ENCODE data around the gene RIPOR3.

DNA sequence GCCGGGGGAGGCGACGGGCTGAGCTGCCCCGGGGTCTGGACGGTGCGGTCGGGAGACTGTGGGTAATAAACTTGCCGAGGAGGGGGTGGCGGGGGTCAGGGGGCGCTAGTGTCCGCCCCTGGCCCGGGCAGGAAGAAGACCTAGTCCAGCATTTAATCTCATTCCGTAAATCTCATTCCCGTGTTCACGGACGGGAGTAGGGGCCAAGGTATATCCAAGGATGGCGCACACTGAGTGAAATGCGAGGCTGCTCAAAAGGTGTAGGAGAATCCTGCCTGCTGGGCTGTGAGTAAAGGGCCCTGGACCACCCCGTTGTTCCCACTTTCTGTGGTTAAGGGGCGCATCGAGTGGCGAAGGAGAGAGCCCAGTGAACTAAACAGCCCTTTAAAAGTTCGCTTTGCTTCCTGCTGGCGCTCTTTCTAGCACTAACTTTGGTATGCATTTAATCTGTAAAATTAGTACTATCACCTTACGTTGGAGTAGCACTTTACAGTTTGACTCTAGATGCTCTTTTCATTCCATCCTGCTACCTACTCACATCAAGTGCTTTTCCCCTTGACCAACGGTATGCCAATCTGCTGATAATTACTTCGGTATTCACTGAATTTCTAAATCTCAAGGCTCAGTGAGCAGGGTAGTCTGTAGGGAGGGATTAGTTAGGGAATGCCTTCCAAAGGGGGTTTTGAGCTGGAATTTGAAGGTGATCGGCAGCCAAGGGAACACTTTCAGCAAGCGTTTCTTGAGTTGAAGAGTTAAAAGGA, 40.8 kb upstream of the RIPOR3 start:
- TF ChIP-seq, protein P1, sequence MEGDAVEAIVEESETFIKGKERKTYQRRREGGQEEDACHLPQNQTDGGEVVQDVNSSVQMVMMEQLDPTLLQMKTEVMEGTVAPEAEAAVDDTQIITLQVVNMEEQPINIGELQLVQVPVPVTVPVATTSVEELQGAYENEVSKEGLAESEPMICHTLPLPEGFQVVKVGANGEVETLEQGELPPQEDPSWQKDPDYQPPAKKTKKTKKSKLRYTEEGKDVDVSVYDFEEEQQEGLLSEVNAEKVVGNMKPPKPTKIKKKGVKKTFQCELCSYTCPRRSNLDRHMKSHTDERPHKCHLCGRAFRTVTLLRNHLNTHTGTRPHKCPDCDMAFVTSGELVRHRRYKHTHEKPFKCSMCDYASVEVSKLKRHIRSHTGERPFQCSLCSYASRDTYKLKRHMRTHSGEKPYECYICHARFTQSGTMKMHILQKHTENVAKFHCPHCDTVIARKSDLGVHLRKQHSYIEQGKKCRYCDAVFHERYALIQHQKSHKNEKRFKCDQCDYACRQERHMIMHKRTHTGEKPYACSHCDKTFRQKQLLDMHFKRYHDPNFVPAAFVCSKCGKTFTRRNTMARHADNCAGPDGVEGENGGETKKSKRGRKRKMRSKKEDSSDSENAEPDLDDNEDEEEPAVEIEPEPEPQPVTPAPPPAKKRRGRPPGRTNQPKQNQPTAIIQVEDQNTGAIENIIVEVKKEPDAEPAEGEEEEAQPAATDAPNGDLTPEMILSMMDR (IDR thresholded peaks at IDR 0.05), result no peak
- TF ChIP-seq ZFX (IDR thresholded peaks at IDR 0.05; ENCODE audit: borderline replicate concordance), result no peak

Measured in 22Rv1 (cell line).